ENCODE results near the gene PCMTD2. TPM values are rescaled to one million over a fixed set of nuclear protein-coding genes. Genes with fewer than 3 reads are reported as not detected.

The PCMTD2 gene
- total and polyA plus RNA-seq, 10 of the 15 experiments (the other 5 are each of a cell fraction or from before 2014, with no cell fraction given), result 6.8 to 36.8 (median 16.5) TPM

DNA sequence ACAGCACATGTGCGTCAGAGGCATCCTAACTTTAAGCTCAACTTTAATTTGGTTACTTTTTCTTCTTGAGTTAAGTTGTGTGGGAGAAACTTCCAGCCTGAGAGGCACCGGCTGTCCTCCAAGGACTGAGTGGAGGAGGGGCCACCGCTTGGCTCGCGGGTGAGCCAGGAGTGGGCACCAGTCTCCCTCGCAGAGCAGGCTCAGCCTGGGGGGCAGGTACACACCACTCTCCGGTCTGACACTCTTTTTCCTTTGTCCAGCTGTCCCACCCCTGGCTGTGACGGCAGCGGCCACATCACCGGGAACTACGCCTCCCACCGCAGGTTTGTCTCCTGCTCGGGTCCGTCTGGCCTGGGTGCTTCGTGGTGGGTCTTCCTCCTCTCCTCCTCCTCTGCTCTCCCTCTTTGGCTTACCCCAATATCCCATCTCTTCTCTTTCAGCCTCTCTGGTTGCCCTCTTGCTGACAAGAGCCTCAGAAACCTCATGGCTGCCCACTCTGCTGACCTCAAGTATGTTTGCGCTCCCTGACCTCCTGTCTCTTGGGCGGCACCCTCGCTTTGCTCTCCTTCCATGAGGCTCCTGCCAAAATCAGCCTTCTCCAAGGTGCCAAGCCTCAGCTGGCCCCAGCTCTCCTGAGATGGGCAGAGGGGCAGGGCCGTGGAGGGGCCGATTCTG lies 32.6 kb upstream of the PCMTD2 start:
- Histone ChIP-seq H3K4me2 (ENCODE audit: control insufficient read depth, insufficient read depth) (no peak overlapping the region), H3K27me3 (replicated peaks in 1 of 2; ENCODE audit: control insufficient read depth in 2 of 2, insufficient read depth in 2 of 2, low read length in 1 of 2) (peaks cover 0 to 6% of the 10 kb centered on the region in 2 experiments; a peak in 2 of 4 replicates), H3K4me1 (ENCODE audit: control insufficient read depth, insufficient read depth, low read length) (no peaks in the 10 kb centered on the region), H3K9me3 (replicated peaks; ENCODE audit: control insufficient read depth, insufficient read depth, low read length) (no peaks in the 10 kb centered on the region), H3K9ac (ENCODE audit: control insufficient read depth, insufficient read depth, low read length) (no peak overlapping the region), H3K79me2 (ENCODE audit: control insufficient read depth, insufficient read depth, low read length) (no peaks in the 10 kb centered on the region), H2AFZ (ENCODE audit: control insufficient read depth, low read depth, low read length) (no peak overlapping the region), H3K27ac (ENCODE audit: control insufficient read depth, insufficient read depth) (no peak overlapping the region), H3K4me3 (no peak overlapping the region), H4K20me1 (ENCODE audit: control insufficient read depth, insufficient read depth) (no peaks in the 10 kb centered on the region), H3K36me3 (ENCODE audit: control insufficient read depth in 2 of 2, insufficient read depth in 2 of 2, low read length in 1 of 2) (no peaks in the 10 kb centered on the region)
- SMC1A ChIA-PET (ENCODE audit: uncharacterized antibody, unreplicated experiment), result interaction anchor here (0.9 to 1.1 kb wide), 4 partner anchors 31 to 63 kb away, joined by 3 to 4 read pairs (median 3); partner anchors contain the start of gene PCMTD2
- 64% methylated on average over 20 of the region's 20 CpGs for WGBS (ENCODE audit: insufficient coverage, insufficient replicate concordance, low lambda C conversion rate, missing lambda C conversion rate)
- no peak for ATAC-seq
- DNase-seq (ENCODE audit: low read depth, low spot score), result no peak
- RAD21 ChIA-PET (ENCODE audit: unreplicated experiment), result interaction anchor here (1.0 to 1.6 kb wide), 4 partner anchors 20 to 32 kb away, joined by 3 to 7 read pairs (median 3); partner anchors contain the start of gene PCMTD2
- CTCF ChIA-PET, result interaction anchor here (0.7 to 2.3 kb wide), 14 partner anchors 11 to 63 kb away, joined by 3 to 13 read pairs (median 6); partner anchors contain the start of gene PCMTD2
- in situ Hi-C loops (cut with MboI) (no loop called here), intact Hi-C loops (cut with micrococcal nuclease; ENCODE audit: unreplicated experiment) (no loop called here)
- TF ChIP-seq SMAD5 (IDR thresholded peaks at IDR 0.05; ENCODE audit: low read depth), result no peak
- TF ChIP-seq CBX3 (IDR thresholded peaks at IDR 0.05; ENCODE audit: borderline replicate concordance, low read depth), result no peak
- TF ChIP-seq RB1 (IDR thresholded peaks at IDR 0.05; ENCODE audit: borderline replicate concordance), result no peak
- TF ChIP-seq NRF1 (conservative IDR thresholded peaks at IDR 0.05; ENCODE audit: low read depth, low read length), result no peak
- no peak for TF ChIP-seq ETV6 (conservative IDR thresholded peaks at IDR 0.05 in 1 of 2, IDR thresholded peaks at IDR 0.05 in 1 of 2; ENCODE audit: borderline replicate concordance in 1 of 2, low read depth in 1 of 2)
- TF ChIP-seq, protein P1, sequence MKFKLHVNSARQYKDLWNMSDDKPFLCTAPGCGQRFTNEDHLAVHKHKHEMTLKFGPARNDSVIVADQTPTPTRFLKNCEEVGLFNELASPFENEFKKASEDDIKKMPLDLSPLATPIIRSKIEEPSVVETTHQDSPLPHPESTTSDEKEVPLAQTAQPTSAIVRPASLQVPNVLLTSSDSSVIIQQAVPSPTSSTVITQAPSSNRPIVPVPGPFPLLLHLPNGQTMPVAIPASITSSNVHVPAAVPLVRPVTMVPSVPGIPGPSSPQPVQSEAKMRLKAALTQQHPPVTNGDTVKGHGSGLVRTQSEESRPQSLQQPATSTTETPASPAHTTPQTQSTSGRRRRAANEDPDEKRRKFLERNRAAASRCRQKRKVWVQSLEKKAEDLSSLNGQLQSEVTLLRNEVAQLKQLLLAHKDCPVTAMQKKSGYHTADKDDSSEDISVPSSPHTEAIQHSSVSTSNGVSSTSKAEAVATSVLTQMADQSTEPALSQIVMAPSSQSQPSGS (IDR thresholded peaks at IDR 0.05; ENCODE audit: low read length), result no peak
- no peak for TF ChIP-seq CHD1 (IDR thresholded peaks at IDR 0.05; ENCODE audit: low read depth, low read length)
- TF ChIP-seq SUPT20H (IDR thresholded peaks at IDR 0.05; ENCODE audit: borderline replicate concordance, control insufficient read depth, low read depth, low read length), result no peak
- TF ChIP-seq ZNF24 (IDR thresholded peaks at IDR 0.05), result no peak
- POLR2A ChIA-PET, result no interaction called here
- FAIRE-seq, result no peak
- no TSS peak for BruUV-seq (replicated peaks)

Data from GM12878 (cell line).